HCT116 (cell line): ENCODE data around the gene GOLPH3L. TPM values are rescaled to one million over a fixed set of nuclear protein-coding genes. Genes with fewer than 3 reads are reported as not detected.

Experiments used
- ATAC-seq: fragments of 200-7000 bp; cut with Tn5 transposase; 2 replicates; pipeline ENCODE4 v1.9.1; 2020; ENCODE audit warnings: mild to moderate bottlenecking, moderate library complexity
- BruUV-seq: library from RNA; stranded (reverse); fragments of 400-500 nt; replicated peaks from 2 replicates; lab custom pipeline; 2021; lab: Mats Ljungman, UMichigan
- CTCF ChIA-PET: fragments of 300-600 bp; sonication (Branson Sonifier 250); formaldehyde crosslinking; loops from one replicate; lab custom pipeline; 2021; ENCODE audit warnings: antibody characterized with exemption; lab: Charles Lee
- POLR2A ChIA-PET: fragments of 300-600, 350-600 bp; sonication (Branson Sonifier 250); formaldehyde crosslinking; loops from one replicate; lab custom pipeline; 2021; ENCODE audit warnings: antibody characterized with exemption; lab: Charles Lee
- RAD21 ChIA-PET, 2 experiments: fragments of 300-600 bp; sonication (Branson Sonifier 250); formaldehyde crosslinking; loops; one replicate each; lab custom pipeline; 2023; ENCODE audit warnings: low total read pairs in 2 of 2; ENCODE audit not compliant: uncharacterized antibody in 2 of 2, unreplicated experiment in 2 of 2, low non-redundant PET in 1 of 2; lab: Charles Lee
- DNase-seq: peaks from one replicate; pipeline ENCODE4 v3.0.0-alpha.2; 2010; ENCODE audit warnings: low read depth, low spot score
- H2AFZ ChIP-seq: fragments of 200-600 bp; shearing (Covaris generic), sonication (generic); 2 replicates; pipeline ENCODE4 v1.6.1; 2017; ENCODE audit warnings: low read depth, mixed run types, mixed read lengths, antibody characterized with exemption, low read length; ENCODE audit not compliant: poor library complexity, severe bottlenecking
- H3K27ac ChIP-seq: 2 replicates; pipeline ENCODE4 v1.5.1; 2012; ENCODE audit warnings: low read depth, low read length
- H3K27me3 ChIP-seq: fragments of 200-600 bp; sonication (generic); 2 replicates; pipeline ENCODE4 v1.6.1; 2016; ENCODE audit warnings: mixed run types, low read length, mixed read lengths; ENCODE audit not compliant: insufficient read depth
- H3K36me3 ChIP-seq, 2 experiments: fragments of 200-500 bp in 1 of 2; fragments of 200-600 bp in 1 of 2; sonication (Bioruptor generic) in 1 of 2; sonication (generic) in 1 of 2; 2 replicates each; pipeline versions ENCODE4 v1.5.1 to v1.6.1; 2014 to 2016; ENCODE audit warnings: low read length in 2 of 2, inconsistent platforms in 1 of 2, mixed read lengths in 1 of 2, mixed run types in 1 of 2; ENCODE audit not compliant: insufficient read depth in 2 of 2, control insufficient read depth in 1 of 2
- H3K4me1 ChIP-seq, 2 experiments: fragments of 200-600 bp in 1 of 2; sonication (generic) in 1 of 2; 2 replicates each; pipeline versions ENCODE4 v1.5.1 to v1.6.1; 2012 to 2017; ENCODE audit warnings: low read length in 2 of 2, inconsistent platforms in 1 of 2, mild to moderate bottlenecking in 1 of 2, mixed read lengths in 1 of 2, mixed run types in 1 of 2, moderate library complexity in 1 of 2; ENCODE audit not compliant: insufficient read depth in 2 of 2, control insufficient read depth in 1 of 2
- H3K4me2 ChIP-seq: fragments of 200-600 bp; sonication (generic); 2 replicates; pipeline ENCODE4 v1.6.1; 2017; ENCODE audit warnings: mixed run types, low read length, mixed read lengths
- H3K4me3 ChIP-seq, 2 experiments: fragments of 200-600 bp in 1 of 2; sonication (generic) in 1 of 2; replicated peaks in 1 of 2; 2 replicates each; pipeline ENCODE4 v1.5.1; 2011 to 2016; ENCODE audit warnings: low read length in 2 of 2, control low read depth in 1 of 2, low read depth in 1 of 2, mild to moderate bottlenecking in 1 of 2, mixed read lengths in 1 of 2, mixed run types in 1 of 2
- H3K79me2 ChIP-seq: fragments of 200-600 bp; sonication (generic); 2 replicates; pipeline ENCODE4 v1.6.1; 2017; ENCODE audit warnings: mild to moderate bottlenecking, mixed run types, low read length, moderate library complexity, mixed read lengths; ENCODE audit not compliant: insufficient read depth
- H3K9ac ChIP-seq: fragments of 200-600 bp; sonication (generic); 2 replicates; pipeline ENCODE4 v1.6.1; 2016; ENCODE audit warnings: low read length, mixed read lengths
- H3K9me2 ChIP-seq: fragments of 200-600 bp; sonication (generic), shearing (Covaris generic); 2 replicates; pipeline ENCODE4 v1.6.1; 2017; ENCODE audit warnings: mixed run types, mild to moderate bottlenecking, moderate library complexity; ENCODE audit not compliant: insufficient read depth
- H3K9me3 ChIP-seq, 2 experiments: fragments of 200-500 bp in 1 of 2; fragments of 200-600 bp in 1 of 2; sonication (Bioruptor generic) in 1 of 2; sonication (generic) in 1 of 2; 2 replicates each; pipeline ENCODE4 v1.6.1; 2014 to 2017; ENCODE audit warnings: low read length in 2 of 2, mixed read lengths in 2 of 2, inconsistent platforms in 1 of 2, low read depth in 1 of 2, mild to moderate bottlenecking in 1 of 2, mixed run types in 1 of 2, moderate library complexity in 1 of 2; ENCODE audit not compliant: control insufficient read depth in 1 of 2, insufficient read depth in 1 of 2
- H4K20me1 ChIP-seq: fragments of 200-600 bp; sonication (generic), shearing (Covaris generic); 2 replicates; pipeline ENCODE4 v1.6.1; 2017; ENCODE audit warnings: mixed run types, mild to moderate bottlenecking, moderate library complexity; ENCODE audit not compliant: insufficient read depth
- CBX3 ChIP-seq: IDR thresholded peaks from 2 replicates; pipeline ENCODE4 v1.6.1; 2012; ENCODE audit warnings: low read depth
- CEBPB ChIP-seq: IDR thresholded peaks from 2 replicates; pipeline ENCODE4 v1.6.1; 2012; ENCODE audit warnings: low read depth
- EGR1 ChIP-seq: IDR thresholded peaks from 2 replicates; pipeline ENCODE4 v1.6.1; 2012; ENCODE audit warnings: low read depth
- FOSL1 ChIP-seq: IDR thresholded peaks from 2 replicates; pipeline ENCODE4 v1.6.1; 2012; ENCODE audit warnings: low read depth
- JUND ChIP-seq: IDR thresholded peaks from 2 replicates; pipeline ENCODE4 v1.6.1; 2012
- POLR2AphosphoS5 ChIP-seq: IDR thresholded peaks from 2 replicates; pipeline ENCODE4 v1.6.1; 2011; ENCODE audit warnings: mild to moderate bottlenecking, low read depth, low read length, moderate library complexity
- TCF7L2 ChIP-seq: IDR thresholded peaks from 2 replicates; pipeline ENCODE4 v1.7.0; 2011; ENCODE audit warnings: borderline replicate concordance, inconsistent platforms; ENCODE audit not compliant: insufficient read depth, insufficient read length; ENCODE audit errors: extremely low read depth
- ZFX ChIP-seq: fragments of 450-650 bp; IDR thresholded peaks from 2 replicates; pipeline ENCODE4 v1.6.1; 2017
- ZNF274 ChIP-seq: fragments of 200-500 bp; sonication (Bioruptor generic); IDR thresholded peaks from 2 replicates; pipeline ENCODE4 v1.6.1; 2014; ENCODE audit warnings: mild to moderate bottlenecking, low read depth, low read length, inconsistent platforms
- intact Hi-C: fragments of 100-400 bp; cut with micrococcal nuclease; formaldehyde crosslinking; loops from 2 replicates; pipeline ENCODE4 v1.10.0; 2022
- total RNA-seq: library from RNA; stranded (reverse); gene quantifications from one replicate; pipeline ENCODE4 v1.2.1, GENCODE V29; 2021; ENCODE audit not compliant: unreplicated experiment
- TF ChIP-seq, protein P1 (sequence below): IDR thresholded peaks from 2 replicates; pipeline ENCODE4 v1.6.1; 2011; ENCODE audit warnings: mild to moderate bottlenecking, low read length, moderate library complexity; ENCODE audit not compliant: insufficient replicate concordance; ENCODE audit errors: extremely low read depth
- TF ChIP-seq, protein P2 (sequence below), 3 experiments: fragments of 200-600 bp in 1 of 3; sonication (generic) in 1 of 3; IDR thresholded peaks in 2 of 3; conservative IDR thresholded peaks in 1 of 3; 2 replicates each; pipeline ENCODE4 v1.5.1; 2012 to 2017; ENCODE audit warnings: low read depth in 2 of 3, low read length in 2 of 3, antibody characterized with exemption in 1 of 3, borderline replicate concordance in 1 of 3, control low read depth in 1 of 3, mild to moderate bottlenecking in 1 of 3, mixed read lengths in 1 of 3, mixed run types in 1 of 3, moderate library complexity in 1 of 3; ENCODE audit not compliant: insufficient read depth in 1 of 3

GOLPH3L gene
- total RNA-seq, 1 experiment from 2014 or later: 28.0 TPM

DNA sequence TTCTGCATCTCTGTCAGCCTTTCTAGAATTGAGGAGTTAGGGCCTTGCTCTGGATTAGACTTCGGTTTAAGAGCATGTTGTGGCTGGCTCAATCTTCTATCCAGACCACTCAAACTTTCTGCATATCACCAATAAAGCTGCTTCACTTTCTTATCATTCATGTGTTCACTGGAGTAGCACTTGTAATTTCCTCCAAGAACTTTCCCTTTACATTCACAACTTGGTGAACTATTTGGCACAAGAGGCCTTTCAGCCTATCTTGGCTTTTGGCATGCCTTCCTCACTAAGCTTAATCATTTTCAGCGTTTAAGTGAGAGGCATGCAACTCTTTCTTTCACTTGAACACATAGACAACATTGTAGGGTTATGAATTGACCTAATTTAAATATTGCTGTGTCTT, 27.4 kb upstream of the GOLPH3L start:
- DNase-seq (no peak), ATAC-seq (no peak)
- ChIA-PET CTCF (no interaction called here), RAD21 (no interaction called here), POLR2A (no interaction called here)
- Histone ChIP-seq H3K27me3 (no peaks in the 10 kb centered on the region), H3K9ac (no peak overlapping the region), H4K20me1 (no peaks in the 10 kb centered on the region), H3K4me3 (no peak overlapping the region), H3K4me1 (no peaks in the 10 kb centered on the region), H3K79me2 (no peaks in the 10 kb centered on the region), H3K9me3 (no peaks in the 10 kb centered on the region), H2AFZ (no peak overlapping the region), H3K27ac (no peak overlapping the region), H3K36me3 (no peaks in the 10 kb centered on the region), H3K9me2 (no peaks in the 10 kb centered on the region), H3K4me2 (no peak overlapping the region)
- intact Hi-C loops: no loop called here
- BruUV-seq: no TSS peak
- TF ChIP-seq ZNF274 (no peak), POLR2AphosphoS5 (no peak)

DNA sequence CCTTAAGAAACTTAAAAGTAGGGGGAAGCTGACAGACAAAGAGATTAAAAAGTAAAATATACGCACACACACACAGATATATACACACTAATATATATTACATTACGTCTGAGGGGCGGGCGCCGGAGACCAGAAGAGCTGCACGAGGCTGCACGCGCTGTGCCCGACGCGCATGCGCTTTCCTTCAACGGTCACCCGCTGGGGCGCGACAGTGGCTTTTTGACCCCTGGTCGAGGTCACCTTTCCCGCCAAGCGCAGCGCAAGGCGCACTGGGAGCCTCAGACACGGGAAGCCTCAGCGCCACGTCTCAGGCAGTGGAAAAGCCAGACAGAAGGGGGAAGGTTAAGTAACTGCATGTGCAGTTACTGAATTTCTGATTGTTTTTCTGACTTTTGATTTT, 23.7 kb upstream of the GOLPH3L start, which contains the start of gene HORMAD1:
Gene HORMAD1 (minus strand): TSS at position 193 of the 400 bp plus-strand sequence. CDS start 1,390 bp downstream, outside the sequence.
- no peaks in the 10 kb centered on the region for H3K79me2 ChIP-seq
- H4K20me1 ChIP-seq: no peaks in the 10 kb centered on the region
- ChIA-PET POLR2A (no interaction called here), RAD21 (no interaction called here), CTCF (no interaction called here)
- no peak within 1 kb of the TSS for H2AFZ ChIP-seq
- DNase-seq (no peak), ATAC-seq (no peak)
- H3K4me1 ChIP-seq: no peaks in the 10 kb centered on the region
- H3K27ac ChIP-seq: no peak within 1 kb of the TSS
- no peak within 1 kb of the TSS for H3K4me2 ChIP-seq
- BruUV-seq: no TSS peak
- no peaks in the 10 kb centered on the region for H3K27me3 ChIP-seq
- no peaks in the 10 kb centered on the region for H3K36me3 ChIP-seq
- TF ChIP-seq ZFX: no peak
- no peak for TF ChIP-seq CEBPB
- TF ChIP-seq TCF7L2: no peak
- TF ChIP-seq CBX3: no peak
- TF ChIP-seq, protein P1, sequence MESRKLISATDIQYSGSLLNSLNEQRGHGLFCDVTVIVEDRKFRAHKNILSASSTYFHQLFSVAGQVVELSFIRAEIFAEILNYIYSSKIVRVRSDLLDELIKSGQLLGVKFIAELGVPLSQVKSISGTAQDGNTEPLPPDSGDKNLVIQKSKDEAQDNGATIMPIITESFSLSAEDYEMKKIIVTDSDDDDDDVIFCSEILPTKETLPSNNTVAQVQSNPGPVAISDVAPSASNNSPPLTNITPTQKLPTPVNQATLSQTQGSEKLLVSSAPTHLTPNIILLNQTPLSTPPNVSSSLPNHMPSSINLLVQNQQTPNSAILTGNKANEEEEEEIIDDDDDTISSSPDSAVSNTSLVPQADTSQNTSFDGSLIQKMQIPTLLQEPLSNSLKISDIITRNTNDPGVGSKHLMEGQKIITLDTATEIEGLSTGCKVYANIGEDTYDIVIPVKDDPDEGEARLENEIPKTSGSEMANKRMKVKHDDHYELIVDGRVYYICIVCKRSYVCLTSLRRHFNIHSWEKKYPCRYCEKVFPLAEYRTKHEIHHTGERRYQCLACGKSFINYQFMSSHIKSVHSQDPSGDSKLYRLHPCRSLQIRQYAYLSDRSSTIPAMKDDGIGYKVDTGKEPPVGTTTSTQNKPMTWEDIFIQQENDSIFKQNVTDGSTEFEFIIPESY: no peak
- TF ChIP-seq JUND: no peak
- no peak for TF ChIP-seq EGR1
- TF ChIP-seq FOSL1: no peak
- TF ChIP-seq, protein P2, sequence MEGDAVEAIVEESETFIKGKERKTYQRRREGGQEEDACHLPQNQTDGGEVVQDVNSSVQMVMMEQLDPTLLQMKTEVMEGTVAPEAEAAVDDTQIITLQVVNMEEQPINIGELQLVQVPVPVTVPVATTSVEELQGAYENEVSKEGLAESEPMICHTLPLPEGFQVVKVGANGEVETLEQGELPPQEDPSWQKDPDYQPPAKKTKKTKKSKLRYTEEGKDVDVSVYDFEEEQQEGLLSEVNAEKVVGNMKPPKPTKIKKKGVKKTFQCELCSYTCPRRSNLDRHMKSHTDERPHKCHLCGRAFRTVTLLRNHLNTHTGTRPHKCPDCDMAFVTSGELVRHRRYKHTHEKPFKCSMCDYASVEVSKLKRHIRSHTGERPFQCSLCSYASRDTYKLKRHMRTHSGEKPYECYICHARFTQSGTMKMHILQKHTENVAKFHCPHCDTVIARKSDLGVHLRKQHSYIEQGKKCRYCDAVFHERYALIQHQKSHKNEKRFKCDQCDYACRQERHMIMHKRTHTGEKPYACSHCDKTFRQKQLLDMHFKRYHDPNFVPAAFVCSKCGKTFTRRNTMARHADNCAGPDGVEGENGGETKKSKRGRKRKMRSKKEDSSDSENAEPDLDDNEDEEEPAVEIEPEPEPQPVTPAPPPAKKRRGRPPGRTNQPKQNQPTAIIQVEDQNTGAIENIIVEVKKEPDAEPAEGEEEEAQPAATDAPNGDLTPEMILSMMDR (IDR thresholded peaks at IDR 0.05 in 2 of 3, conservative IDR thresholded peaks at IDR 0.05 in 1 of 3; ENCODE audit: borderline replicate concordance in 1 of 3, insufficient read depth in 1 of 3, low read depth in 2 of 3, low read length in 2 of 3): no peak
- no peak for TF ChIP-seq POLR2AphosphoS5
- H3K9me2 ChIP-seq: no peaks in the 10 kb centered on the region
- no peak within 1 kb of the TSS for H3K4me3 ChIP-seq
- no peak within 1 kb of the TSS for H3K9ac ChIP-seq
- H3K9me3 ChIP-seq: no peaks in the 10 kb centered on the region
- intact Hi-C loops: no loop called here
